GM13976 (cell line): ENCODE measurements around the gene ANKRD65.
"Not testable (repeated sequence)": the region's sequence is repeated elsewhere in the genome, so short reads cannot be mapped to it uniquely, and the experiment has no call there.

ENCODE experiments used
- DNase-seq: peaks from one replicate; pipeline ENCODE4 v3.0.0; 2012; ENCODE audit warnings: low spot score
- CTCF ChIP-seq: IDR thresholded peaks from 2 replicates; pipeline ENCODE4 v1.5.1; 2012; ENCODE audit warnings: borderline replicate concordance, mild to moderate bottlenecking; ENCODE audit not compliant: insufficient read depth; ENCODE audit errors: extremely low read depth, missing control alignments, control extremely low read depth
- in situ Hi-C: fragments of 300-500 bp; cut with MboI; formaldehyde crosslinking; loops from one replicate; pipeline ENCODE4 v1.12.0; 2022; ENCODE audit warnings: low sequenced_read_pairs, mixed read lengths, inconsistent platforms; ENCODE audit not compliant: unreplicated experiment

The ANKRD65 gene

GRCh38 chr1:1373051-1373814, 47.8 kb downstream of the ANKRD65 start:
- no peak for TF ChIP-seq CTCF
- in situ Hi-C loops, result no loop called here
- DNase-seq, result no peak

DNA sequence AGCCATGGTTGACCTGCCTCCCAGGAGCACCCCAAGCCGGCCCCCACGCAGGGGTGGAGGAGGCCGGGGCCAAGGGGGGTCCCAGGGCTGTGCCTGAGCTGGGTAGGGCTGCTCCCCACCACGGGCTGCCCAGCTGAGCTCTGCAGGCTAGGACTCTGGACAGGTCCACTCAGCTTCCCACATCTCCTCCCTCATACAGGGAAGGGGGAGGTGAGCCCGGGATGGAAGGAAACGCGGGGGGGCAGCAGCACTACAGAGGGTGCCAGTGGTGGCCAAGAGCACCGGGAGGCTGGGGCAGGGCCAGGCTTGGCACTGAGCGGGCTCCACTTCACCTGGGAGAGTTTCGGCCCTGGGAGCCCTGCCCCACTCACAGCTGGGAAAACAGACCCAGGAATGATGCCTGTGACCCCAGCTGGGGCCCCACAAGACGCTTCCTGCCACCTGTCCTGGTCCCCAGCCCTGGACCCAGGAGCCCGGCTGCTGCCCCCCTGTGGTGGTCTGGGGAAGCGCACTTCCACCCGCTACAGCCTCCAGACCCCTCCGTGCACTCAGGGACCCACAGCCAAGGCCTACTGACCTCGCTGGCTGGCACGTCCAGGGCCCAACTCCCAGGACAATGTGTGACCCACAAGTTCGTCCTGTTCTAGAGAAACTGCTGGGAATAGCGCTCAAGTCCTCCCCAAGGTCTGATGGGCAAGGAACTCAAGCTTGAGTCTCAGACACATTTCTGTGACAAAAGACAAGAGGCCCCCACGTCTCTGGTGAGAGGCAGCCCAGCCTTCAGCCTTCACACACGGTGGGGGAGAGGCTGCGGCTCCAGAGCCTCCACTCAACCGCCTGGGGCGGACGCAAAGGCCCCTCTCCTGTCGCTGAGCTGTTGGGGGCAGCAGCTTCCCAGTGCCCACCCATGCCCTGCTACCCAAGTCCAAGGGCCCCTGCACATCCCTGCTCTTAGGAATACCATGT, 49.0 kb downstream of the ANKRD65 start:
- TF ChIP-seq CTCF, result peak; percentile 77
- DNase-seq, result peak; percentile 91
- in situ Hi-C loops, result no loop called here

- TF ChIP-seq CTCF, result no peak
- in situ Hi-C loops, result no loop called here
- DNase-seq, result no peak
Observed at GRCh38 chr1:1371364-1371745, 49.7 kb downstream of the ANKRD65 start.

DNA sequence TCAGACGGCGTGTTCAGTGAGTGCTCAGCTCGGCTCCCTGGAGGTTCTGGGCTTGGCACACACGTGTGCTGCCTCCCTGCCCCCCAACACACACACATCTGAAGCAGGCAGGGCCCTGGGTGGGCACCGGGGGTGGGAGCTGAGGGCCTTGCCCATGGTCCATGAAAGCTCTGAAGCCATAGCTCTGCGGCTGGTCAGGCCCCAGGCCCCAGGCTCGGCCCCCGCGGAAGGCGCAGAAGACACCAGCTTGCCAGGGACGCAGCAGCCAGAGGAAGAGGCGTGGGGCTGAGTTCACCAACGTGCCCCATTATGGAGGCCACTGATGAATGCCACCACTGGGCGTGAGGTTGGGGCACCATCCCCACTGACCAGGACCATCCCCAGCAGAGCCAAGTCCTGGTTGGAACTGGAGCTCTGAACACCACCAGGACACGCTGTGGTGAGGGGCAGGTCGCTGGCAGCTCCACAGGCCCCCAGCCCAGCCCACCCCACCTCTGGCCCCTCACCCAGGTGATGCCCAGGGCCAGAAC, 50.2 kb downstream of the ANKRD65 start:
- TF ChIP-seq CTCF, result no peak
- DNase-seq, result no peak
- in situ Hi-C loops, result no loop called here

DNA sequence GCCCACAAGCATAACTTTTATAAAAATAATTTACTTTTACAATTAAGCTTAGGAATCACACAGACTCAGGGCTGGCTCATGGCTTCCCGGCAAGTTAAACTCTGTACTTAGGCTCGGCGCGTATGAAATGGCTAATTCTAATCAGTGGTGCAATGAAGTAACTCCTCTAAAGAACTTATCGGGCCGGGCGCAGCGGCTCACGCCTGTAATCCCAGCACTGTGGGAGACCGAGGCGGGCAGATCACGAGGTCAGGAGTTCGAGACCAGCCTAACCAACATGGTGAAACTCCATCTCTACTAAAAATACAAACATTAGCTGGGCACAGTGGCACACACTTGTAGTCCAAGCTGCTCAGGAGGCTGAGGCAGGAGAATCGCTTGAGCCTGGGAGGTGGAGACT, 51.0 kb downstream of the ANKRD65 start:
- DNase-seq, in situ Hi-C loops: not testable (repeated sequence)
